Sigmoid colon (tissue), 7 donors: ENCODE measurements around the gene SIPA1. TPM values are rescaled to one million over a fixed set of nuclear protein-coding genes. Genes with fewer than 3 reads are reported as not detected.
A peak's percentile ranks its signal among the peaks of the same experiment; 100 is the strongest.

ENCODE experiments used
- DNase-seq: peaks from one replicate; pipeline ENCODE4 v3.0.0-alpha.2; 2019
- H3K27ac ChIP-seq, 4 donors: fragments of 200-600 bp; sonication (generic); one replicate each; pipeline ENCODE4 v1.5.1; 2016 to 2019; ENCODE audit warnings: mild to moderate bottlenecking in 1 of 4
- H3K27me3 ChIP-seq, 3 donors: fragments of 200-600 bp; sonication (generic); one replicate each; pipeline ENCODE4 v1.5.1; 2019; ENCODE audit warnings: mild to moderate bottlenecking in 1 of 3
- H3K36me3 ChIP-seq, 4 donors: fragments of 200-600 bp; sonication (generic); one replicate each; pipeline ENCODE4 v1.5.1; 2016 to 2019
- H3K4me1 ChIP-seq, 4 donors: fragments of 200-600 bp; sonication (generic); one replicate each; pipeline ENCODE4 v1.5.1; 2017 to 2019
- H3K4me3 ChIP-seq, 4 donors: fragments of 200-600 bp; sonication (generic); one replicate each; pipeline ENCODE4 v1.5.1; 2017 to 2019; ENCODE audit warnings: mild to moderate bottlenecking in 2 of 4, moderate library complexity in 1 of 4
- H3K9me3 ChIP-seq, 4 donors: fragments of 200-600 bp in 3 of 4; sonication (generic) in 3 of 4; one replicate each; pipeline versions ENCODE4 v1.5.1 to v1.6.1; 2013 to 2019
- CTCF ChIP-seq, 4 experiments: fragments of 450-650 bp in 3 of 4; fragments of 200-600 bp in 1 of 4; IDR thresholded peaks; one replicate each; pipeline ENCODE4 v1.5.1; 2016 to 2019; ENCODE audit warnings: antibody characterized with exemption in 4 of 4, mild to moderate bottlenecking in 3 of 4, moderate library complexity in 2 of 4
- EP300 ChIP-seq, 4 donors: sonication (generic); formaldehyde crosslinking; IDR thresholded peaks; one replicate each; pipeline ENCODE4 v1.6.1; 2017; ENCODE audit warnings: antibody characterized with exemption in 4 of 4
- POLR2A ChIP-seq, 2 donors: fragments of 450-650 bp; IDR thresholded peaks; one replicate each; pipeline ENCODE4 v1.6.1; 2016; ENCODE audit warnings: antibody characterized with exemption in 2 of 2, mild to moderate bottlenecking in 2 of 2, moderate library complexity in 2 of 2
- POLR2AphosphoS5 ChIP-seq, 4 donors: sonication (generic); formaldehyde crosslinking; IDR thresholded peaks; one replicate each; pipeline ENCODE4 v1.6.1; 2017; ENCODE audit warnings: antibody characterized with exemption in 4 of 4
- WGBS, 2 donors: extraction: QIAGEN DNeasy Blood & Tissue Kit; methylation state at CpG; one replicate each; pipeline ENCODE4 v1.1.7; 2013; 5-methylcytosine and 5-hydroxymethylcytosine counted together
- intact Hi-C: fragments of 100-400 bp; cut with DNase I; formaldehyde crosslinking; loops from one replicate; pipeline ENCODE4 v1.15.1; 2023
- polyA plus RNA-seq, 3 donors: library from polyadenylated mRNA; stranded (reverse); fragments of 200-250 nt; gene quantifications; one replicate each; pipeline ENCODE4 v1.2.3, GENCODE V29; 2013
- total RNA-seq, 4 donors: library from RNA; depleted of rRNA; stranded (reverse); fragments of >200 nt; gene quantifications; one replicate each; pipeline ENCODE4 v1.1.0, GENCODE V29; 2016
- donor health status: healthy with polysubstance abuse.
- donor health status: Bipolar disorder and iron deficiency.
- donor health status: healthy.

Gene SIPA1
- total and polyA plus RNA-seq, 7 donors = 19.9 to 53.6 (median 30.7) TPM

GRCh38 chr11:65662799-65663638 lies 25.1 kb downstream of the SIPA1 start, which contains the start of gene RELA:
Gene RELA, minus strand, starts transcription at chr11:65662916. Its CDS starts 84 bp downstream, at chr11:65662832.
- TF ChIP-seq EP300 (IDR thresholded peaks at IDR 0.05) = peak in 1 of 4 donors; percentile 19
- TF ChIP-seq CTCF (IDR thresholded peaks at IDR 0.05) = no peak
- peak; percentile 85 to 91 (median 86) for TF ChIP-seq POLR2AphosphoS5 (IDR thresholded peaks at IDR 0.05)
- TF ChIP-seq POLR2A (IDR thresholded peaks at IDR 0.05) = peak; percentile 92 to 93
- peak within 1 kb of the TSS; percentile 94 to 100 (median 98) for H3K27ac ChIP-seq

GRCh38 chr11:65663639-65664200 lies 25.8 kb downstream of the SIPA1 start:
- Histone ChIP-seq H3K27ac (peak overlapping the region; percentile 94 to 100 (median 98)), H3K36me3 (peaks cover 19 to 29% (median 21%) of the 10 kb centered on the region in 4 donors), H3K27me3 (no peaks in the 10 kb centered on the region), H3K4me1 (peaks cover 0 to 40% (median 37%) of the 10 kb centered on the region in 4 donors), H3K4me3 (peak overlapping the region; percentile 78 to 97 (median 80)), H3K9me3 (no peaks in the 10 kb centered on the region)
- TF ChIP-seq POLR2AphosphoS5 (IDR thresholded peaks at IDR 0.05) (peak; percentile 4 to 68 (median 62)), CTCF (IDR thresholded peaks at IDR 0.05) (no peak)
- WGBS, 2 donors = 1% methylated on average over 15 of the region's 15 CpGs
- peak; percentile 92 for DNase-seq
- intact Hi-C loops = no loop called here

More at GRCh38 chr11:65662799-65663638, 25.1 kb downstream of the SIPA1 start, which contains the start of gene RELA:
- Histone ChIP-seq H3K27me3 (no peaks in the 10 kb centered on the region), H3K36me3 (peaks cover 25 to 36% (median 28%) of the 10 kb centered on the region in 4 donors), H3K4me3 (peak within 1 kb of the TSS; percentile 78 to 97 (median 80)), H3K4me1 (peaks cover 0 to 40% (median 37%) of the 10 kb centered on the region in 4 donors), H3K9me3 (no peaks in the 10 kb centered on the region)
- peak; percentile 98 for DNase-seq
- intact Hi-C loops = loop anchor here (1.0 kb wide), 1 partner anchor 10 kb away; no protein-coding TSS in a partner anchor
- 0 to 1% methylated on average over 91 of the region's 91 CpGs for WGBS, 2 donors

- no peak overlapping the region for H3K4me3 ChIP-seq
- H3K4me1 ChIP-seq = no peaks in the 10 kb centered on the region
- H3K27ac ChIP-seq = no peak overlapping the region
- H3K36me3 ChIP-seq = no peaks in the 10 kb centered on the region
- intact Hi-C loops = no loop called here
- DNase-seq = no peak
- H3K9me3 ChIP-seq = no peaks in the 10 kb centered on the region
- TF ChIP-seq POLR2AphosphoS5 (IDR thresholded peaks at IDR 0.05) = no peak
- TF ChIP-seq POLR2A (IDR thresholded peaks at IDR 0.05) = no peak
- TF ChIP-seq EP300 (IDR thresholded peaks at IDR 0.05) = no peak
- TF ChIP-seq CTCF (IDR thresholded peaks at IDR 0.05) = no peak
- no peaks in the 10 kb centered on the region for H3K27me3 ChIP-seq
Observed at GRCh38 chr11:65672180-65672860, 34.4 kb downstream of the SIPA1 start.

GRCh38 chr11:65672982-65673381 lies 35.1 kb downstream of the SIPA1 start:
- Histone ChIP-seq H3K27ac (no peak overlapping the region), H3K4me3 (no peak overlapping the region), H3K4me1 (no peaks in the 10 kb centered on the region), H3K9me3 (no peaks in the 10 kb centered on the region), H3K36me3 (no peaks in the 10 kb centered on the region), H3K27me3 (no peaks in the 10 kb centered on the region)
- DNase-seq = no peak
- intact Hi-C loops = no loop called here
- TF ChIP-seq EP300 (IDR thresholded peaks at IDR 0.05) = no peak
- TF ChIP-seq POLR2A (IDR thresholded peaks at IDR 0.05) = no peak
- no peak for TF ChIP-seq CTCF (IDR thresholded peaks at IDR 0.05)
- no peak for TF ChIP-seq POLR2AphosphoS5 (IDR thresholded peaks at IDR 0.05)
- 90 to 98% methylated on average over 2 of the region's 2 CpGs for WGBS, 2 donors
